Neuron (in vitro differentiated cells): ENCODE measurements around the gene TUFM.
"Not testable (repeated sequence)": the region's sequence is repeated elsewhere in the genome, so short reads cannot be mapped to it uniquely, and the experiment has no call there.

Source experiments
- H2AFZ ChIP-seq: one replicate; pipeline ENCODE4 v1.6.1; 2013; ENCODE audit warnings: low read depth, mild to moderate bottlenecking, inconsistent platforms, low read length, moderate library complexity
- H3K27me3 ChIP-seq: one replicate; pipeline ENCODE4 v1.6.1; 2013; ENCODE audit warnings: low read length; ENCODE audit not compliant: insufficient read depth
- H3K36me3 ChIP-seq: one replicate; pipeline ENCODE4 v1.6.1; 2013; ENCODE audit warnings: low read length; ENCODE audit not compliant: insufficient read depth
- H3K4me1 ChIP-seq: one replicate; pipeline ENCODE4 v1.6.1; 2013; ENCODE audit warnings: low read length; ENCODE audit not compliant: insufficient read depth
- H3K4me3 ChIP-seq: 2 replicates; pipeline ENCODE4 v1.5.1; 2013; ENCODE audit warnings: mild to moderate bottlenecking, low read length, moderate library complexity
- H3K9me3 ChIP-seq: one replicate; pipeline ENCODE4 v1.6.1; 2013; ENCODE audit warnings: low read length

TUFM gene

DNA sequence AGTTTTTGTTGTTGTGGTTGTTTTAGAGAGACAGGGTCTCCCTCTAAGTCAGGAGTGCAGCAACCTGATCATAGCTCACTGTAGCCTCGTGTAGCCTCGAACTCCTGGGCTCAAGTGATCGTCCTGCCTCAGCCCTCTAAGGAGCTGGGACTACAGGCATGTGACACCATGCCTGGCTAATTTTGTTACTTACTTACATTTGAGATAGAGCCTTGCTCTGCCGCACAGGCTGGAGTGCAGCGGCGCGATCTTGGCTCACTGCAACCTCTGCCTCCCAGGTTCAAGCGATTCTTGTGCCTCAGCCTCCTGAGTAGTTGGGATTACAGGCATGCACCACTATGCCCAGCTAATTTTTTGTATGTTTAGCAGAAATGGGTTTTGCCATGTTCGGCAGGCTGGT, 21.5 kb upstream of the TUFM start:
- not testable (repeated sequence) for H3K9me3 ChIP-seq, H3K27me3 ChIP-seq
- peaks cover 48% of the 10 kb centered on the region for H3K36me3 ChIP-seq

DNA sequence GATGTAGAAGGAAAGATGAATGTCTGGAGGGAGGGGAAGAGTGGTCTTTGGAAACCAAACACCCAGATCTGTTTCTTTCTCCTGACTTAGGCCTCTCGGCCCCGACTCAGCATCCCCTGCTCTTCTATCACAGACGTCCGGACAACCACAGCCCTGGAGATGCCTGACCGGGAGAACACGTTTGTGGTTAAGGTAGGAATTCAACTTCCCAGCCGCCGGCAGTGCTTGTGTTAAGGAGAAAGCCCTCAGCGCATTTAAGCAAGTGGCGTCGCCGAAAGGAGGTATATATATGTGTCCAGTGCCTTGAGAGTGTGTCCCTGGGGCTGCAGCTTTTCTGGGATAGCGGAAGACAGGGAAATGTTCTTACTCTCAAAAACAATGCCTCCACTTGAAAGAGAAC, 21.1 kb upstream of the TUFM start:
- peaks cover 44% of the 10 kb centered on the region for H3K36me3 ChIP-seq
- H2AFZ ChIP-seq, result no peak overlapping the region
- H3K9me3 ChIP-seq, result no peaks in the 10 kb centered on the region
- no peaks in the 10 kb centered on the region for H3K27me3 ChIP-seq
- H3K4me3 ChIP-seq, result no peak overlapping the region
- peaks cover 13% of the 10 kb centered on the region for H3K4me1 ChIP-seq

More for the DNA sequence above, 21.5 kb upstream of the TUFM start:
- peaks cover 13% of the 10 kb centered on the region for H3K4me1 ChIP-seq
- H2AFZ ChIP-seq, H3K4me3 ChIP-seq: not testable (repeated sequence)

DNA sequence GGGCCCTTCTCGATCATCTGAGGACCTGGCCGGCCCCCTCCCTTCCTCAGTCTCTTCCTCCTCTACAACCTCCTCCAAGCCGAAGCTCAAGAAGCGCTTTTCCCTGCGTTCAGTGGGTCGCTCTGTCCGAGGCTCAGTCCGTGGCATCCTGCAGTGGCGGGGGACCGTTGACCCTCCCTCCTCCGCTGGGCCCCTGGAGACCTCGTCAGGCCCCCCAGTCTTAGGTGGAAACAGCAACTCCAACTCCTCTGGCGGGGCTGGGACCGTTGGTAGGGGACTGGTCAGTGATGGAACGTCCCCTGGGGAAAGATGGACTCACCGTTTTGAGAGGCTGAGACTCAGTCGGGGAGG, 20.3 kb upstream of the TUFM start:
- Histone ChIP-seq H3K9me3 (no peaks in the 10 kb centered on the region), H3K27me3 (no peaks in the 10 kb centered on the region), H3K36me3 (peaks cover 36% of the 10 kb centered on the region), H3K4me3 (no peak overlapping the region), H2AFZ (no peak overlapping the region), H3K4me1 (peaks cover 13% of the 10 kb centered on the region)

DNA sequence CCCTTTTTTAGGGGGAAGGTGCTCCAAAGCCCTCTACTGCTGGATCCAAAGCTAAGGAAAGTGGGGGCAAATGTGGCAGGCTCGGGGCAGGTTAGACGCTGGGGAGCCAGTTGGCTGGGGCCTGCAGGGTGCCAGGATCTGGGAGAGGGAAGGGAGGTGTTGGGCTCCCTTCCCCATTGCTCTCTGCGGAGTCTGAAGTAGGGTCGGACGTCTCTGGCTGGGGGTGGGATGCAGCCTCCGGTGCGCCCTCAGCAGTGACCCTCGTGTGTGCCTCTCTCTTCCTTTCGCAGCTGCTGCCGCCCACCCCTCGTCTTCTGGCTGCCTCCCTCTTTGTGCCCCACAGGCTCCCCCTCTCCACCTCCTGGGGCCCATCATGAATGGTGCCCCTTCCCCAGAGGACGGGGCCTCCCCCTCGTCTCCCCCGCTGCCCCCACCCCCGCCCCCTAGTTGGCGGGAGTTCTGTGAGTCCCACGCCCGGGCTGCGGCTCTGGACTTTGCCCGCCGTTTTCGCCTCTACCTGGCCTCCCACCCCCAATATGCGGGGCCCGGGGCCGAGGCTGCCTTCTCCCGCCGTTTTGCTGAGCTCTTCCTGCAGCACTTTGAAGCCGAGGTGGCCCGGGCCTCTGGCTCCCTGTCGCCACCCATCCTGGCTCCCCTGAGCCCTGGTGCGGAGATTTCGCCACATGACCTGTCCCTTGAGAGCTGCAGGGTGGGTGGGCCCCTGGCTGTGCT, 19.7 kb upstream of the TUFM start:
- Histone ChIP-seq H3K9me3 (no peaks in the 10 kb centered on the region), H3K36me3 (peaks cover 31% of the 10 kb centered on the region), H3K4me3 (no peak overlapping the region), H3K27me3 (no peaks in the 10 kb centered on the region), H2AFZ (no peak overlapping the region), H3K4me1 (peaks cover 13% of the 10 kb centered on the region)

DNA sequence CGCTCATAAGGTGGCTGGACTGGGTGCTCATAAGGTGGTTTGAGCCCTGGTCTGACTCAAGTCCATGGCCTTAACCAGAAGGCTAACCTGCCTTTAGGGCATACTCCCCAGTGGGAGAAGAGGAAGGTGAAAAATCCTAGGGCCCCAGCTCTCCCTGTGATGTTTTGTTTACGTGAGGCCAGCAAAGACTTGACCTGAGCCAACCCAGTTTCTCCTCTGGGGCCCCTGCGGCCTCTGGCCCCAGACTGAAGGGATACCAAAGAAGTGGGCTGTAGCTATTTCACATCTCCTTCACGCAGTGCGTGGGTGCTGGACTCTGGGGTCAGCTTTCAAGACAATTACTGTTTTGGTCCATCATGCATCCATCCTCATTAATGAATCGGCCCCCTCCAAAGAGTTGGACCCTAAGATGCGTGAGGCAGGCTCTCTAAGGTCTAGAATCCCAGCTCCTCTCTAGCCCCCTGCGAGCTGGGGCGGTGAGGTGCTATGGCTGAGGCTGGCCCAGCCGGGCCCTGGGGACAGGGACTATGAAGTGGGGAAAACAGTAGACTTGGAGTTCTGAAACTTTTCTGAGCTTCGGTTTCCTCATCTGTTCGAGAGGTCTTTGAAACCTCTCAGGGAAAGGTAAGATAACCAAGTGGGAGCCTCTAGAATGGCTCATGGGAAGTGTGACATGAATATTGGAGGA, 19.0 kb upstream of the TUFM start:
- Histone ChIP-seq H3K4me3 (peak overlapping the region; percentile 69), H2AFZ (no peak overlapping the region), H3K27me3 (no peaks in the 10 kb centered on the region), H3K9me3 (no peaks in the 10 kb centered on the region), H3K4me1 (peaks cover 13% of the 10 kb centered on the region), H3K36me3 (peaks cover 25% of the 10 kb centered on the region)

DNA sequence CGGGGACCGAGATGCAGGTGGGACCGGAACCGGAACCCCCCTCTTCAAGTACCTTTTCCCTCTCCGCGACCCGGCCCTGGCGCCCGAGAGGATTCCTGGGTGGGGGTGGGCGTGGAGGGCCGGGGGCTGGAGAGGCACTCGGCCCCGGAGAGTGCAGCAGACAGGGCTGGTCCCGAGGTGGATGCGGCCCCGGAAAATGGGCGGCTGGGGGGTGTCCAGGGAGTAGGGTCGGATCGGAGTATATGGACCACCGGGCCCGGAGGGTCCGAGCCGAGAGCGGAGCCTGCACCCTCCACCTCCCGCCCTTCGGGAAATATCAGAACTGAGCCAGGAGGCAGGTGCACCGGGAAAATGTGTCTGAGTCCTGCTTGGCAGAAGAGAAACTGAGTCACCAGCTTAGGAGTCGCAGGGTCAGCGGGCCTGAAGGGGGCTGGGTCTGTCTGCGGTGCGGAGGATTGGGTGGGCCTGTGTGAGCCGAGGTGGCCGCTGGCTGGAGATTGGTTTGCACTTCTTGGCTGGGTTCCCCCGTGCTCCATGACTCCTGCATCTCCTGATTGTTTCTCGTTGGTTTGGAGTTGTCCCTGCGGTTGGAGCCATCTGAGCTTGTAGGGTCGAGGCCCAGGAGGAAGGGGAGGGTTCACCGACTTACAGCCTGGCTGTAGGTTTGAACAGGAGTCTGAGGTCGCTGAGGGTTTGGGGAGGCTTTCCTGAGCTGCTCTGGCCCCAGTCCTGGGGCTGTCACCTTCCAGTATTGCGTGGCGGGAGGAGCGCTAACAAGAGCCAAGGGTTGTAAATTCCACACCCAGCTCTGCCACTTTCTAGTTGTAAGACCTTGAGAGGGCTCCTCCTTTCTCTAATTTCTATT, 18.0 kb upstream of the TUFM start:
- Histone ChIP-seq H3K9me3 (no peaks in the 10 kb centered on the region), H3K4me3 (peak overlapping the region; percentile 69), H3K36me3 (peaks cover 15% of the 10 kb centered on the region), H2AFZ (peak overlapping the region; percentile 13), H3K4me1 (peaks cover 13% of the 10 kb centered on the region), H3K27me3 (no peaks in the 10 kb centered on the region)

DNA sequence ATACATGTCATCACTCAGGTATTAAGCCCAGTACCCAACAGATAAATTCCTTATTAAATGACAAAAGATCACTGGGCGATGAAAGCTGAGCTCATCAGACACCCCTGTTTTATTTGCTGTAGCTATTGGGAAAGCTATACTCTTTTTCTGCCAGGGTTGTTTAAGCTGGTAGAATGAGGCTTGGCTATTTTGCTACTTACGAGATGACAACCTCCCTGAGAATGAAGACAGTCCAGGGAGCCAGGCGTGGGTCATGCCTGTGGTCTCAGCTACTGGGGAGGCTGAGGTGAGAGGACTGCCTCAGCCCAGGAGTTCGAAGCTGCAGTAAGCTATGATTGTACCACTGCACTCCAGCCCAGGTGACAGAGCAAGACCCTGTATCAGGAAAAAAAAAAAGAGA, 13.2 kb upstream of the TUFM start:
- H3K4me1 ChIP-seq, result peaks cover 3% of the 10 kb centered on the region
- H3K4me3 ChIP-seq, result no peak overlapping the region
- H3K27me3 ChIP-seq, result no peaks in the 10 kb centered on the region
- no peaks in the 10 kb centered on the region for H3K9me3 ChIP-seq
- no peak overlapping the region for H2AFZ ChIP-seq
- no peaks in the 10 kb centered on the region for H3K36me3 ChIP-seq

DNA sequence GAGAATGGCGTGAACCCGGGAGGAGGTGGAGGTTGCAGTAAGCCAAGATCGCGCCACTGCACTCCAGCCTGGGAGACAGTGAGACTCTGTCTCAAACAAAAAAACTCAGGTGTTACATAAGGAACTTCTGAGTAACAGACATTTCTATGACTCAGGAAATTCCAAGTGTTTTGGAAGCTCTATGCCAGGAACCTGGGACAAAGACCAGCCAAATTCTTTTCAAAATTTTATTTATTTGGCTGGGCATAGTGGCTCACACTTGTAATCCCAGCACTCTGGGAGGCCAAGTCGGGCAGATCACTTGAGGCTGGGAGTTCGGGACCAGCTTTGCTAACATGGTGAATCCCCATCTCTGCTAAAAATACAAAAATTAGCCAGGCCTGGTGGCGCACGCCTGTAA, 12.3 kb upstream of the TUFM start:
- Histone ChIP-seq H3K9me3 (no peaks in the 10 kb centered on the region), H3K4me3 (no peak overlapping the region), H3K36me3 (no peaks in the 10 kb centered on the region), H3K27me3 (no peaks in the 10 kb centered on the region), H2AFZ (no peak overlapping the region), H3K4me1 (no peaks in the 10 kb centered on the region)

DNA sequence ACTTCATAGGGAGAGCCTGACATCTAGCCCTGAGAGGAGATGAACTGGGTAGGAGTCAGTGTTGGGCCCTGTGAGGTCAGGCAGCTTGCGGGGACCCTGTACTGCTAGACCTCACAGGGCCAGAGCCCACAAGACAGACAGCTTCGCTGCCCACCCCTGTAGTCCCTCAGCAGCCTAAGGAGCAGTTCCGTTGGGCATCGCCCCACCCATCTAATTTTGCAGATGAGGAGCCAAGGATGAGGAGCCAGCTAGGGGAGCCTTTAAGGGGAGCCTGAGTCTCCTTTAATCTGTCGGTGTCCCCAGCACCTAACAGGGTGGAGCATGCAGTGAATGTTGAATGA, 755 bp upstream of the TUFM start:
- peaks cover 31% of the 10 kb centered on the region for H3K36me3 ChIP-seq
- H3K27me3 ChIP-seq, result no peaks in the 10 kb centered on the region
- no peaks in the 10 kb centered on the region for H3K9me3 ChIP-seq

DNA sequence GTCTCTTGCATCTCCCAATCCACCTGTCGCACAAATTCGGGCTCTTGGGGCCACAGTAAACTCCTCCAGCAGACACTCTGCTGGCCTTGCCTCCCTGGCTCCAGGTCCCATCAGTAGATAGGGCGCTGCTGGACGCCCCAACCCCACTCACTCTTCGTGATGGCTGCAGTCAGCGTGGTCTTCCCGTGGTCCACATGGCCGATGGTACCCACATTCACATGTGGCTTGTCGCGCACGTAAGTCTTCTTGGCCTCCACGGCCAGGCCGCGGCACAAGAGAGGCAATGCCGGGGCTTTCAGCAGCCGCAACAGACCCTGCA, 428 bp downstream of the TUFM start:
- Histone ChIP-seq H3K9me3 (no peaks in the 10 kb centered on the region), H2AFZ (peak overlapping the region; percentile 8), H3K36me3 (peaks cover 32% of the 10 kb centered on the region), H3K27me3 (no peaks in the 10 kb centered on the region), H3K4me3 (peak overlapping the region; percentile 93), H3K4me1 (peaks cover 13% of the 10 kb centered on the region)

More for the DNA sequence above, 755 bp upstream of the TUFM start:
- H3K4me1 ChIP-seq, result peaks cover 13% of the 10 kb centered on the region
- peak overlapping the region; percentile 75 for H2AFZ ChIP-seq
- H3K4me3 ChIP-seq, result peak overlapping the region; percentile 93

DNA sequence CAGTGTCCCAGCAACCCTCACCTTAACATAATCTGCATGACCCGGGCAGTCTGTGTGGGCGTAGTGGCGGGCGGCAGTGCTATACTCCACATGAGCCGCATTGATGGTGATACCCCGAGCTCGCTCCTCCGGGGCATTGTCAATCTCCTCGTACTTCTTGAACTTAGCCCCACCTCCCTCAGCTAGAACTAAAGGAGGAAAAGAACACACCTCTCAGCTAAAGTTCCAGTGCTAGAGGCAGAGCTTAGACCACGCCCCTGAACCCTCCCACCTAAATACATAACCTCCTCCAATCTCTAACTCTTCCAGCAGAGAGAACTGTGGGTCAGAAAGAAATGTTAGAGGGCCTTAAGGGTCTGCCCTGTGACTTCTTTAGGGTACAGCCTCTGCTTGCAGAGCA, 855 bp downstream of the TUFM start:
- H3K36me3 ChIP-seq, result peaks cover 32% of the 10 kb centered on the region
- H3K4me1 ChIP-seq, result peaks cover 13% of the 10 kb centered on the region
- H2AFZ ChIP-seq, result no peak overlapping the region
- no peaks in the 10 kb centered on the region for H3K27me3 ChIP-seq
- H3K4me3 ChIP-seq, result peak overlapping the region; percentile 93
- H3K9me3 ChIP-seq, result no peaks in the 10 kb centered on the region

DNA sequence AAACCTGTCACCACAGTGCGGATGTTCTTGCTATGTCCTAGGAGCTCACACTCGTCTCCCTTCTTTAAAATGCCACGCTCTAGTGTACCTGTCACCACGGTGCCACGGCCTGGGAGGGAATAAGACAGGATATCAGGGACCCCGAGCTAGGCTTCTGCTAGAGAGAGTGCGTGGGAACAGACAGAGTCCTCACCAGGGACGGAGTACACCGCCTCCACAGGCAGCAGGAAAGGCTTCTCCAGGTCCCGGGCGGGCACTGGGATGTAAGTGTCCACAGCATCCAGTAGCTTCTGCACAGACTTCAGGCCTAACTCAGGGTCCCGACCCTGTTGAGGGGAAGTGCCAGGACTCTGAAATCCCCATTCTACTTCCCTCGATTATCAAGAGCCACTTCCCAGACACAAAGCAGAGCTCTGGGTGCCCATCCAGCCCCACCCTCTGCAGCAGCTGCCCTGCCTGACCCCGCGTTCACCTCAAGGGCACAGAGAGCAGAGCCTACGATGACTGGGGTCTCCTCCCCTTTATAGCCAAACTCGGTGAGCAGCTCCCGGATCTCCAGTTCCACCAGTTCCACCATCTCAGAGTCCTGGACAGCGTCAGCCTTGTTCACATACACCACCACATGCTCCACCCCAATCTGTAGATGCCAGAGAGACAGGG, 1.8 kb downstream of the TUFM start:
- Histone ChIP-seq H3K9me3 (no peaks in the 10 kb centered on the region), H3K36me3 (peaks cover 32% of the 10 kb centered on the region), H2AFZ (no peak overlapping the region), H3K27me3 (no peaks in the 10 kb centered on the region), H3K4me1 (peaks cover 13% of the 10 kb centered on the region), H3K4me3 (no peak overlapping the region)

DNA sequence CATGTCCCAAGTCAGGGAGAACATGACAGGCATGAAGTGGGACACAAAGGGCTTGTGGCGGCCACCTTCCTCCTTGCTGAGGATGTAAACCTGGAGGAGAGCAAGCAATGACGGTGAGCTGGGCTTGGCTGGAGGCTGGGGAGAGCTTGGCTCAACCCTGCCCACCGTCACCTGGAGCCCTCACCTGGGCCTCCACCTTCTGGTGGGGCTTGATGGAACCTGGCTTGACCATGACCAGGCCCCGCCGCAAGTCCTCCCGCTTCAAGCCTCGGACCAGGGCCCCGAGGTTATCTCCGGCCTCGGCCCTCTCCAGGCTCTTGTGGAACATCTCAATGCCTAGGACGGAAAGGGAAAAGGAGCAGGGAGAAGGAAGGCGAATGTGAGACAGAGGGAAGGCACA, 2.4 kb downstream of the TUFM start:
- peaks cover 13% of the 10 kb centered on the region for H3K4me1 ChIP-seq
- H3K27me3 ChIP-seq, result no peaks in the 10 kb centered on the region
- no peaks in the 10 kb centered on the region for H3K9me3 ChIP-seq
- no peak overlapping the region for H2AFZ ChIP-seq
- peaks cover 32% of the 10 kb centered on the region for H3K36me3 ChIP-seq
- no peak overlapping the region for H3K4me3 ChIP-seq
